ENCODE data around the gene MYO1E.

MYO1E gene

DNA sequence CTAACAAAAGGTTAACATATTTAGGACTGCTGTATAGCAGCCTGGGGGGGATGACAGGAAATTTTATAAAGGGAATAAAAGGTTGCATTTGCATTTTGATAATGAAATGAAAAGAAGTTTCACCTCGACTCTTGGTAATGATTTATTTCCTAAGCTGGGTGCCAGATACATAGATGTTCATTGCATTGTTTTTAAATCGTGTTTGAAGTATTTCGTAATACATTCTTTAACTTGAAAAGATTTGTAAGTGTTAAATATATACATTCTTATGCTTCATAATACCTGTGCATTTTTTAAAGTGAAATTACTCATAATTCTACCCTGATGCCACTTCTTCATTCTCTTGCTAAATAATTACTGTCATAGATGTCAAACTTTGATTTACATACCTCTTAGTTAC is 143.2 kb downstream of the MYO1E start:
- no peak for DNase-seq (ENCODE audit: low read depth)

DNA sequence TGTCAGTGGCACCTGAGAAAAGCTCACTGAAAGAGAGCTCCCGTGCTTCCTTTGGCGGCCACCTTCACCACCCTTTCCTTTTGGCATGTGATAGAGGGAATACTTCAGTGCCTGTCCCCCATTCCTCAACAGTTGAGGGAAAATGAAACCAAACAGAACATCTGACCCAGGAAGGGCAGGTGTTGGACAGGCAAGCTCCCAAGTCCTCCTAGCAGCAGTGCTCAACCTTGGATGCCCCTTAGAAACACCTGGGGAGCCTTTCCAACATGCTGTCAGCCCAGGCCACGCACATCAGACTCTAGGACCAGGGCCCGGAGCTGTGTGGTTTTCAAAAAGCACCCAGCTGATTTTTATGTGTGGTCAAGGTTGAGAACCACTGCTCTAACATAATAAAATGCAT is 143.7 kb downstream of the MYO1E start:
- no peak for DNase-seq (ENCODE audit: low read depth)

DNA sequence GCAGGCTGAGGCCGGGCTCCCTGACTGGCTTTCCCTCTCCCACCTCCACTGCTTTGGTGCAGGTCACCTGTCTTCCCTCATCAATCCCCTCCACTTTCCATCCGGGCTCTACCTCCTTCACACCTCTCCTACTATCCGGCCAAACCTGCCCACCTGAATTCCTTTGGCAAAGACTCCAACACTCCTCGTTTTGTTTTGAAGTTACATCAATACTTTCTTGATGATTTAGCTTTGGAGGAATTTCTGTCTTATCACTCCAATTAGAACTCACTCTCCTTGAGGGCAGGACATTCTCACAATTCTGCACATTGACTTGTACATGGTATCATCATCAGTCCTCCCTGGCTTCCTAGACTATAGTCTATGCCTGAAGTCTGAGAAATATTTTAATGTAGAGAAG is 145.7 kb downstream of the MYO1E start:
- DNase-seq (ENCODE audit: low read depth), result no peak

DNA sequence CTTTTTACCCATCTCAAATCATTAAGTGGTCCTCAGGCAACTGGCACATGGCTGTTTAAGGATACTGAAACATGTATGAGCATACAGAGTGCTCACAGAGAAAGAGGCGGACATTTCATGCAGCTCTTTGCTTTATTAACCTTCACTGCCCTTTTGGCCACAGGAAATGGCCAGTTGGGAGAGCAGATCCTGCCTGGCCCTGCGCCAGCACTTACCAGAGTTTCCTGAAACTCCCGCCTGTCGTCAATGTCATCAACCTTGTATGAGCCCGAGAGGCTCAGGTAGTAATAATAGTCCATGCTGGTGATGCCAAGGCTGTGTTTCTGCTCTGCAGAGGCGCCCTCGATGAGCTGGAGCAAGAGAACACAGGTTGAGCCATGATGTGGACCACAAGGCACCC is 148.2 kb downstream of the MYO1E start:
- no peak for DNase-seq (ENCODE audit: low read depth)

DNA sequence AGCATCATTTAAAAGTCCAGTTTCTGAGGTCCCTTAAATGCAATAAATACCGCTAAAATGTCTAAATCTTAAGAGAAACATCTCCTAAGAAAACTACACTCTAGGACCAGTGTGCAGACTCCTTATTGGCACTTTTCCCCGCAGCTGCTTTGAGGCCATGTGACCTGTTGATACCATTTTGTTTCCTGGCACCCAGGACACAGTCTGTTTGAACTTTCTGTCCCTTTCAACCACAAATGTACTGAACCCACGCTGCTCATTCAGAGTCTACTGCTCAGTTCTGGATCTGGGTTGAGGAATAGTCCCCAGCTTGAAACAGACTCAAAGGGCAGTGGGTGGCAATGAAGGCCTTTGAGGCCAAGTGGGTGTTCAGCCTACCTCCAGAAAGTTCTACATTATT is 148.9 kb downstream of the MYO1E start:
- no peak for DNase-seq (ENCODE audit: low read depth)

DNA sequence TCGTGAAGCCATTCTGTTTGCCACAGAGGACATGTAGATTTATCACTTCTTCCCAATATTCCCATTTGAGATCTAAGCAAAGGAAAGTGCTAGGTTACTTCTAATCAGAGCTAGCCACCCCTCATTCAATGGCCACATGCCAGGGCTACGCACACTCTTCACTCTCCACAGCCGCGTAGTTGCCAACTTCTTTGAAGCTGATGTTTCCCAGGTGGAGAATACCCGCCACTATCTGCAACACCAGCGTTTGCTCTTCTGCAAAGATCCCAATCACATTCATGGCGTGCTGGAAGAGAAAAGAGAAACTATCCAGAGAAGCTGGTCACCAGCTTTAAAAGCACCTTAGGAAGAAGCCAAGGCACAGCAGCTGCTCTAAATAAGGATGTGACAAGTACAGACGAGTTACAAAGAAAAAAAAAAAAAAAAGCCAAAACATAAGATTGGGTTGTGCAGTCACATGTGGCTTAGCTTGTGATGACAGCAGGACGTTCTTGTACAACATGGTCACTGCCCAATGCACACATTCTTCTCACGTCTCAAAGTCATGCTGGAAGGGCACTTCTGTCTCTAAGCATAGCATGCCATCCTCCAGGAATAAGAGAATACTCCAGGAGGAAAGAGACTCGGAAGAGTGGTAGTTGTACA is 149.6 kb downstream of the MYO1E start:
- no peak for DNase-seq (ENCODE audit: low read depth)

DNA sequence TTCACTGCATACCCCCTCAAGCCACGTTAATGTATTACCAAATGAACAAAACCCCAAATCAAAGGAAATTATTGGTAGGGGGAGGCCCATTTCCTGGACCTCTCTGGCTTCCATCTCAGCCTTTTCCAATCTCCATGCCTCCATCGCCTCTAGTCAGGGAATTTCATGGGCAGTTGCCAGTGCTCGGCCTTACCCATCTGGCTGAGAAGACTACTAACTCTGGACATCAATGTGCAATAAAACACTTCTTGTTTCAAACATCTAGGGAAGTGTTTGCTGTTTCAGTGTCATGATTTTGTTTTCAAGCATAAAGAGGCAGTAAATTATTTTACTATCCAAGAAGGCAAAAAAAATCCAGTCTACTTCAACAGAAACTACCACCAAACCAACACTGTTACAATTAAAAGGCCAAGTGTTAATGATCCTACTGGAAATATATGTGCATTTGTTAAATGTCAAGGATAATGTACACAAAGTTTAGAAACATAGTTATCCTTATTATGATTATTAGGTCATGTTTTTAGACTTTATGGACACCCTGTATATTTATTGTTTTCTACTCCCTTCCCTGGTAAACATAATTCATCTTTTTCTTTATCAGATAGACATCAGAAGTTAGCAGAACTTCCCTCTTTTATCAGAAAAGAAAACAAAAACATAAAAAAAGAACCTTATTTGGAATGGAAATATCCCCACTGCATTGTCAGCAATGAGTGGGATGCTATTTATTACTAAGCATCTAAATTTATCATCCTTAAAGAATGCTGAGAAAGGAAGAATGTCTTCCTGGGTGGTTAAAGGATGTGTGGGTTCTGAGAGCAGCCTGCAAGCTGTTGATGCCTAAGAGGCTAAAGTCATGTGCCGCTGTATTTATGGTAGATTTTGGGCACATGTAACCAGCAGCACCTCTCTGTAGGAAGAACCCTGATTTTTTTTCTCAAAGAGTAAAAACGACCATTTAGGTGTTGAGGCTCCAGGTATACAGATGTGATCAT is 150.9 kb downstream of the MYO1E start:
- no peak for DNase-seq (ENCODE audit: low read depth)

DNA sequence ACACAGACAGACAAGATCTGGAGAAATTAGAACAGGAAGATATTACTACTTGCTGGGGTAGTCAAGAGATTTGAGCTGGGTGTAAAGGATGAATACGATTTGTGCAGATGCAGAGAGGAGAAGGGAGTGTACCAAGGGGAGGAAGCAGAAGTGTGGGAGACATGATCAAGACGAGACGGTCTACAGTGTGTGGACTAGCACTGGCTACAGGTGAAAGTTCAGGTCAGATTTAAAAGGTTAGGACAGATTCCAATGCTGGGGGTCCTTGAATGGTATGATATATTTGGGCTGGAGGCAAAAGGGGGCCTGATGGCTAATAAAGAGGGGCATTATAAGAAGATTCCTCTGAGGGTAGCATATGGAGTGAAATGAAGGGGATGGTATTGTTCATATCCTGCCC is 154.0 kb downstream of the MYO1E start:
- no peak for DNase-seq (ENCODE audit: low read depth)

DNA sequence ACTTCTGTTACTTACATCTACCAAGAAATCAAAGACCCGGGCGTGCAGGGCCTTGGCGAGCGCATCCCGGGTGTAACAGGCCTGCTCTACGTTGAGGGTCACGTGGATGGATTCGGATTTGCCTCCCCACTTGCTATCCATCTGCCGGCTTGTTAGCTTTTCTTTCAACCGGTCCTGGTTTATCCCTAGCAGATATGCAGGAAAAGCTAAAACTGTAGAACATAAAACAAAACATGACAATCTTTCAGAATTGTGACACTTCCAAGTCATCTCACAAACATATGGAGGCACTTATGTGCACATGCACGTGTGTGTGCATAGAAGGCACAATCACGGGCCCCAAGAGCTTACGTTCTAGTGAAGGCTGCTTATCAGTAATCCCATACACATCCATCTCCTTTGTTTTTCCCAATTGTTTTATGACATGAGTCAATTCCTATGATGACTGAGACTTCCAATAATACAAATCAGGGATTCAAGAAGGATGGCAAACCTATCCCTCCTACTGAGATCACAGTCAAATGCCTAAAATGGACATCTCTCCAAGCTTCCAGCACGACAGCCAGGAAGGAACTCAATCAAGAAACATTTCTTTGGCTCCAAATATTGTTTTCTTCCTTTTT is 154.7 kb downstream of the MYO1E start:
- no peak for DNase-seq (ENCODE audit: low read depth)

DNA sequence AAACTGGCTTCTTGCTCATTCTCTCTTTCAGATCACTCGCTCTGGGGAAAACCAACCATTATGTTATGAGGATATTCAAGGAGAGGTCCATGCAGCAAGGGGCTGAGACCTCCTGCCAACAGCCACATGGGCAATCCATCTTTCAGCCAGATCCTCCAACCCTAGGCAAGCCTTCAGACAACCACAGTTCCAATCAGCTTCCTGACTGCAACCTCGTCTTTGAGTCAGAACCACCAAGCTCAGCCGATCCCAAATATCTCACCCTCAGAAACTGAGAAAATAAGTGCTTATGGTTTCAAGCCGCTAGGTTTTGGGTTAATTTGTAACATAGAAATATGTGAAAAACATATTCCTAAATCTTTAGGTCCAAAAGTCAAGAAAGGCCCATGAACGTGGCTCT is 155.8 kb downstream of the MYO1E start:
- DNase-seq (ENCODE audit: low read depth), result no peak

DNA sequence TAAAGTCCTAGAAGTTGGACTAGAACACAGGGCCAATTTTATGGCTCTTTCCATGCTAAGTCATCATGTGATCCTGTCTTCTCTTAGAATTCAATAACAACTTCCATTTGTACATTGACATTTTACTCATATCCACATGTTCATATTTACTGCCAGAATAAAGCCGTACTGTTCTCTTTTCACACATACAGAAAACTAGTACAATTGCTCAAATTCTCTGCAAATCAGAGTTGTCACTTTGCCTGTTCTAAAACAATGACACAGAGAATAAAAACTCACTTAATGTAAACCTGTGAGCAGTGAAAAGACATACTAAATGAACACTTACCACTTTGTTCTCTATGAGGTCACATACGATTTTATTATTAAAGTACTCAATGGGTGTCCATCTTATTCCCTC is 162.5 kb downstream of the MYO1E start:
- DNase-seq (ENCODE audit: low read depth), result no peak

DNA sequence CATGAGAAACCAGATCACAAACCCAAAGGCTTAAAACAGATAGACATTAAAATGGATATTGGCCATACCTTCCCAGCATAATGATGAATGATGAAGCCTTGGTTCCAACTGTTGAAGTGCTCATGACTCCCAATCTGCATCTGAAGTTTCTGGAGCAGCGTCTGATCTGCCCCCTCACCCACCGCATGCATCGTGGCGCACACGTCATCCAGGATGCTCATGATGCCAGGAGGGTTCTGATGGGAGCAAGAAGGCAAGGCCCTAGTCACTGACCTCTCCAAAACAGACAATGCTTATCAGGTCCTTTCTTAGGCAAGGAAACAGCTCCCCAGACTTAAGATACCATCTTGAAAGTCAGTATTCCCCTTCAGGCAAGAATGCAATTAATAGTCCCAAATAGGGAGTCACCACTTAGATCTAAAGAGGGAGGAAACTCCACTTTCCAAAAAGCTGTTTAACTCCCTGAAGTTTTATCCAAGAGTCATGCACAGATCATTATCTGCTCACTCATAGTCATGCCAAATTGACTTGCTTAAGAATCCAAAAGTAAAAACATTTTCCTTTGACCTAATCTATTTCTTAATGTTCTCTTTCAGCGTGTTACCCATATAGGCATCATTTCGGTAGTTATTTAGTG is 163.9 kb downstream of the MYO1E start:
- DNase-seq (ENCODE audit: low read depth), result no peak

DNA sequence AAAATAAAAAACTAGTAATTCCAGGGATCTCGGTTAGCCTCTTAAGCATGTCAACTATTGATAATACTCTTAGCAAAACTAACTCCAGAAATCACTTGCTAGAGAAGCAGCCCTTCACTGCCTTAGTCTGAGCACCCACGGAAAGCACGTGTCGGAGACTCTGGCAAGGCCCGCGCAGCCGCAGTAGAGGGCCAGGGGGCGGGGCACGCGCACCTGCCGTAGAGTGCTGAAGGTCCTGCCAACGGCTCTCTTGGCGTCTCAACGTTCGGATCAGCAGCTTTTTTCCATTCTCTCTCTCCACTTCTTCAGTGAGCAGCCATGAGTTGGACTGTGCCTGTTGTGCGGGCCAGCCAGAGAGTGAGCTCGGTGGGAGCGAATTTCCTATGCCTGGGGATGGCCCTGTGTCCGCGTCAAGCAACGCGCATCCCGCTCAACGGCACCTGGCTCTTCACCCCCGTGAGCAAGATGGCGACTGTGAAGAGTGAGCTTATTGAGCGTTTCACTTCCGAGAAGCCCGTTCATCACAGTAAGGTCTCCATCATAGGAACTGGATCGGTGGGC is 166.0 kb downstream of the MYO1E start, which contains the start of gene LDHAL6B:
Gene LDHAL6B, plus strand, starts transcription at position 221 of the 561 bp plus-strand sequence. Its CDS starts 98 bp downstream, at position 319.
- DNase-seq (ENCODE audit: low read depth), result no peak

DNA sequence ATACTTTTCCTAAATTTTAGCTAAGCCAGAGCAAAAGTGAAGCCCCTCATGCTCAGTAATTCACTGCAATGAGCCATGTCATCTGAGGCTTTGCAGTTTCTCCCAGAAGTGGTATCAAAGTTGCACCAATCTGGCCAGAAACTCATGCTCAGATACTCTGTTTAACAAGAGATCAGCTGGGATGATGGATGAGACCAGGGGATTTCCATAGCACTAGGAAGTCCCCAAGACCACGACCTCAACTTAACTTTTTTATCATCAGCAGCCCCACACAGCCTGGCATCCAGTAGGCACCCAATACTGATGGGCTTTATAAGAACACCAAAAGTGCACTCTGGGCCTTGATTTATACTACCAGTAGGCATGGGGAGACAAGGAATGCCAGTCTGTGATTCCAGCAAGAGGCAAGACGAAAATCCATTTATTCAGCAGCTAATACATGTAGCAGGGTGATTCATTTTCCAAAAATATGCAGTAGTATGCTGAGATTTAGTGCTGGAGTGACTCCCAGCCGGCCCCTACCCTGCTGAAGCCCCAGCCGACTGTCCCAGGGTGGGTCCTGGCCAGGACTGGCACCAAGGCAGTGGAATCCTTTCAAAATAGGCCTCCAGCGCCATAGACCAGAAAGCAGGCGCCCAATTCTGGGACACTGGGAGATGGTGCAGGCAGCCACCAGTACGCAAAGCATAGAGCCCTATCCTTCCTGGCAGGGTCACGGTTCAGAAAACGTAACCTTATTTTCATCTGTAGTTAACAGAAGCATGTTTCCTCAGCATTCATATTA is 166.6 kb downstream of the MYO1E start:
- no peak for DNase-seq (ENCODE audit: low read depth)

DNA sequence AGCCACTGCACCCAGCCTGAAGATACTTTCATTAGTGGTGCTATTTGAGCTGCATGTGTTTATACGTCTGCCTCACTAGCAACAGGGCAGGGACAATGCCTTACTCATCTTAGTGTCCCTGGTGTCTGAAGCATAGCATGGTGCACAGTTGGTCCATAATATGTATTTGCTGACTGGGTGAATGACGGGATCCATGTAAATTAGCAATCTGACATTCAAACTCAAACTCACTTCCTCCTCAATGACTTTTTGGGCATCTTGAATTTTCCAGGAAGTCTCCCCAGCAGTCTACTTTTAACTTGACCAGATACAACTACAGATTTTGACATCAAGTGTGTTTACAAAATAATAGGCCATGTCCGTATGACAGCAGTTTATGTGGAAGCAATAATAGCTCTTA is 169.0 kb downstream of the MYO1E start:
- no peak for DNase-seq (ENCODE audit: low read depth)

DNA sequence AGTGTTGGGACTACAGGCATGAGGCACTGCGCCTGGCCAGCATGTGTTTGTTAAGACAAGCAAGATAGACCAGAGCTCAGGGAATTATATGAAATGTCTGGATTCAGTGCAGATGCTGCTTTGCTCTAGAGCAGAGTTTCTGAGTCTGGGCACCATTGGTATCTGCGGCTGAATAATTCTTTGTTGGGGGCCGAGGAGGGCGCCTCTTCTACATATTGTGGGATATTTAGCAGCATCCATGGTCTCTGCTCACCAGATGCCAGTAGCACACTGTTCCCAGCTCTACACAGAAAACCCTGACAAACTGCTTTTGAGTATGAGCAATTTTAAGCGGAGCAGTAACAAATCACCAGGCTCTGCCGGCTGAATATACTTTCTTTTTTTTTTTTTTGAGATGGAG is 169.7 kb downstream of the MYO1E start:
- DNase-seq (ENCODE audit: low read depth), result no peak

DNA sequence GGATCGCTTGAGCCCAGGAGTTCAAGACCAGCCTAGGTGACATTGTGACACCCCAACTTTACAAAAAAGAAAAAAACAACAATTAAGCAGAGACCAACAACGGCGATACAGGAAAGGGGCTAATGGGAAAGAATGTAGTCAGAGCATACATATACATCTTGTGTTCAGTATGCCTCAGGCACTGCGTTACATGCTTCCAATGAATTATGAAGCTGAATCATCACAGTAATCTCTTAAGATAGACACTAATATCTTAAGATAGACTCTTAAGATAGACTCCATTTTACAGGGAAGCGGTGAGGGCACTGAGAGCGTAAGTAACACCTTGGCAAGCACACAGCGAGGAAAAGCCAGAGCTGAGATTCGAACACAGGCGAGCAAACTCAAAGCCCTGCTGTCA is 172.1 kb downstream of the MYO1E start:
- DNase-seq (ENCODE audit: low read depth), result no peak

DNA sequence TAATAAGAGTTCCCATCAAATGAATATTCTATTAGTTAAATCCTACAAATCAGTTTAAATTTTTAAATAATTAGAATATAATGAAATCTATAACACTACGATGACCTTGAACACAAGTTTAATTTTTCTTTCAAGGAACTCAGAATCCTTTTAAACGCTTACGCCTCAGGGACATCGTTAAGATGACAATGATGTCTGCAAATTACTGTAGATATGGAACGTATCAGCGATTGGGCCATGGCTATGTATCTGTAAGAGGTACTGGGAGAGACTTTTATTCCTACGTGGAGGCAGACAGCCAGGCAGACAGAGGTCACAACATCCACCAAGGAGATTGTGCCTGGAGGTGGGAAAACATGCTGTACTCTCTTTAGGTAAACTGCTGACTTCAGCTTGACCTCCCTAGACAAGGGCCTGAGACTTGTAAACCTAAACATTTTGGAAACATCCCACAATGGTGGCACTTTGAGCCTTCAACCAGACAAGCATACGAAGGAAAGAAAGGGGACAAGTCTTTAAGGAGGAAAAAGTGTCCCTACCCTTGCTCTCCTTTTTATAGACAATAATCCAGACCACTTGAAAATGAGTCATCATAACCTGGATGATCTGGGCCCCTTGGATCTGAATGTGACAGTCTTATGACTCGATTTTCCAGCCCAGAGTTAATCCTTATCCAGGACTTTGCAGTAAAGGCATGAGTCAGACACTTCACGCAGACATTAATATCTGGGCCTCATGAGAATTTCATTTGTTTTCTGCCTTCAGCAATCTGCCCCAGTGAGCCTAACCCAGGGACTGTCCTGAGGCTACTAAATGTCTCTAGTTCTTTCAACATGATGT is 172.8 kb downstream of the MYO1E start:
- no peak for DNase-seq (ENCODE audit: low read depth)

DNA sequence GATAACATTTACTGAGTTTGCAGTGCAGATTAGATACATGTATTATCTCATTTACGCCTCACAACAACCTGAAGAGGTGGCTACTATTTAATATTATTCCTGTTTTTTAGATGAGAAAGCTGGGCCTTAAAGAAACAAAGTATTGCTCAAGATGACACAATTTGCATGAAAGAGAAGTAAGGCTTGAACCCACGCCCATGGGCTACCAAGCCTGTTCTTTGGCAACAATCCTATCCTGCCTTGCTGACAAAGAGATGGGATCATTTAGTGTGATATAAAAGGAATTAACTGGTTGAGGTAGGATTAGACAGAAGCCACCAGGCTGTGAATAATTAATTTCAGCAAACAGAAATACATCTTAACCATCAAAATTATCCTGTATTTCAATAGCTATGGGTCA is 175.2 kb downstream of the MYO1E start:
- DNase-seq (ENCODE audit: low read depth), result no peak

DNA sequence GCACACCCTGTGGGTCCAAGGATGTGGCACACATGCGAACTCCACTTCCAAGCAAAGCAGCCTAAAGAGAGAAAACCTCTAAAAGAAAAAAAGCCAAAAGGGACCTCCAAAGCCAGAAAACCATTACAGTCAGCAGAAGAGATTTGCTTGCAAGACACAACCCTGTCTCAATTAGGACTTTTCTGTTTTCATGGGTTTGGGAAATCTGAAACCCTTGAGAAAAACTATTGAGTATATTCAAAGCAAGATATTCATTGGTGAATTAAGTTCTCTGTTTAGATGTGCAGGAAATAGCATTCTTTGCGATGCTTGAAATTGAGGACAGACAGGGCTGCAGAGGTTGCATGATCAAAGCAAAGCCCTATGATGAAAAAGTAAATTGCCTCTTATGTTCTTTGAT is 176.3 kb downstream of the MYO1E start:
- DNase-seq (ENCODE audit: low read depth), result no peak

Data from T follicular helper cell (primary cell).